Skin of body (tissue), 3 donors: ENCODE data around the gene EXOSC1. TPM values are rescaled to one million over a fixed set of nuclear protein-coding genes. Genes with fewer than 3 reads are reported as not detected.
"Not testable (repeated sequence)": the region's sequence is repeated elsewhere in the genome, so short reads cannot be mapped to it uniquely, and the experiment has no call there.

Source experiments
- DNase-seq: peaks from one replicate; lab custom pipeline; 2025; lab: John Stamatoyannopoulos, UW
- small RNA-seq: library from RNA; depleted of rRNA; stranded (forward); fragments of <200 nt; gene quantifications from one replicate; pipeline ENCODE3, GENCODE V24; 2014; ENCODE audit warnings: low replicate concordance
- total RNA-seq: library from RNA; depleted of rRNA; stranded (reverse); fragments of >200 nt; gene quantifications from one replicate; pipeline ENCODE4 v1.2.3, GENCODE V29; 2014

EXOSC1 gene
- total RNA-seq, 1 donor from 2014 or later = 21.0 TPM

- DNase-seq = no peak
Observed at GRCh38 chr10:97411406-97411805, 34.4 kb downstream of the EXOSC1 start.

GRCh38 chr10:97408496-97408992, 37.3 kb downstream of the EXOSC1 start:
- DNase-seq = no peak

- DNase-seq = no peak
Observed at GRCh38 chr10:97407952-97408248, 37.9 kb downstream of the EXOSC1 start.

DNA sequence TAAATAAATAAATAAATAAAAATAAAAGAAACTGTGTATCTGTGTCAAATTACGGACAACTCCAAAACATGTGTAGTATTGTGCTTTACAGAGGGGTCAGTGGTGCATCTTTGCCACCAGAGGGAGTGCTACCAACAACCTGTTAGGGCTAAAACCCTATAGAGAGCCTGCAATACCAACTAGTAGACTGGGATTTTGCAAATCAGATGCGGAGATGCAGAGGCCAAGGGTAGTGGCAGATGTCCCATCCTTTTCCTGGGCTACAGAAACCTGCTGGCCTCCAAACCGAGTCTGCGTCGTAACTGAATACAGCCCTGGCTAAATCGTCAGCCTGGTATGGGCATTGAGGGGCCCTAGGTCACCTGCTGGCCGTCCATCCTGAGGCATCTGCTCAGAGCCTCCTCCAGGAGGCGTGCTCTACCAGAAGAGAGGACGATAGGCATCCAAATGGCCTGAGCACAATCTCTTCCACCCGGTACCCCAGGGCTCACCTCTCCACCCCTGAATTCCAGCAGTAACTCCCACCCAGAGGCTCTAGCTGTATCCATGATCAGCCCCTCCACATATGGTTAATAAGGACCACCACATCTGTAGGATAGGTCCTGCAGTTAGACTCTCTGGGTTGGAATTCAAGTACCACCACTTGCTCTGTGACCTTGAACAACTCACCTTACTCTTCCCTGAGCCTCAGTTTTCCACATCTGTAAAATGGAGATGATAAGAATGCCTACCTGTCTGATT, 38.4 kb downstream of the EXOSC1 start:
- peak; percentile 76 for DNase-seq

DNA sequence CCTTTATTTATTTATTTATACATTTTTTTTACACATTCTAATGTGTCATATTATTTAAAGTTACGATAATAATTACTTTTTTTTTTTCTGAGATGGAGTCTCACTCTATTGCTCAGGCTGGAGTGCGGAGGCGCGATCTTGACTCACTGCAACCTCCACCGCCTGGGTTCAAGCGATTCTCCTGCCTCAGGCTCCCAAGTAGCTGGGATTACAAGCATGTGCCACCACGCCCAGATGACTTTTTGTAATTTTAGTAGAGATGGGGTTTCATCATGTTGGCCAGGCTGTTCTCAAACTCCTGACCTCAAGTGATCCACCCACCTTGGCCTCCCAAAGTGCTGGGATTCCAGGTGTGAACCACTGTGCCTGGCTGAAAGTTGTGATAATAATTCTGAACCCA, 39.3 kb downstream of the EXOSC1 start:
- not testable (repeated sequence) for DNase-seq

- DNase-seq = no peak
Observed at GRCh38 chr10:97406064-97406463, 39.7 kb downstream of the EXOSC1 start.

- no peak for DNase-seq
Observed at GRCh38 chr10:97404044-97404443, 41.8 kb downstream of the EXOSC1 start.

DNA sequence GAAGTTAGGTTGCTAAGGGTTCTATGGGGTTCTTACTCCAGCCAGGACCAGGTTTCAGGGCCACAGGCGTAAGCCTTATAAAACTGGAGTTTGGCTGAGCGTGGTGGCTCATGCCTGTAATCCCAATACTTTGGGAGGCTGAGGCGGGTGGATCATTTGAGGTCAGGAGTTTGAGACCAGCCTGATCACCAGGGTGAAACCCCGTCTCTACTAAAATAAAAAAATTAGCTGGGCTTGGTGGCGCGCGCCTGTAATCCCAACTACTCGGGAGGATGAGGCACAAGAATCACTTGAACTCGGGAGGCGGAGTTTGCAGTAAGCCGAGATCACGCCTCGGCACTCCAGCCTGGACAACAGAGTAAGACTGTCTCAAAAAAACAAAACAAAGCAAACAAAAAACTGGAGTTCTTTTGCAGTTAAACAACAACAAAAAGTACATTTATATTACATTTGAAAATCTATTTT, 44.3 kb downstream of the EXOSC1 start:
- no peak for DNase-seq

GRCh38 chr10:97400665-97401454, 44.9 kb downstream of the EXOSC1 start, which contains the start of gene RRP12:
RRP12 (minus strand) TSS chr10:97401340; CDS start chr10:97401231, 109 bp downstream.
- peak; percentile 98 for DNase-seq

- DNase-seq = no peak
Observed at GRCh38 chr10:97399843-97400545, 45.8 kb downstream of the EXOSC1 start.

- no peak for DNase-seq
Observed at GRCh38 chr10:97396056-97396455, 49.8 kb downstream of the EXOSC1 start.

- DNase-seq = no peak
Observed at GRCh38 chr10:97393034-97393573, 52.7 kb downstream of the EXOSC1 start.

- no peak for DNase-seq
Observed at GRCh38 chr10:97390091-97390490, 55.7 kb downstream of the EXOSC1 start.

- DNase-seq = no peak
Observed at GRCh38 chr10:97388152-97388551, 57.7 kb downstream of the EXOSC1 start.

Small RNA genes lying within 50 kb of the gene (small RNA-seq; reads per million reads assigned to genes)
- not detected for gene RF00019

Other genes with a start within 250 kb of the EXOSC1 start
- 16.0 TPM for gene ARHGAP19, start 153.4 kb downstream of the EXOSC1 start, total RNA-seq
- gene FRAT1, start 126.7 kb downstream of the EXOSC1 start, total RNA-seq = 1.1 TPM
- gene FRAT2, start 111.3 kb downstream of the EXOSC1 start, total RNA-seq = 10.7 TPM
- gene RRP12, start 44.7 kb downstream of the EXOSC1 start, total RNA-seq = 14.3 TPM
- 94.6 TPM for gene PGAM1, start 19.8 kb downstream of the EXOSC1 start, total RNA-seq
- gene ZDHHC16, start 169 bp upstream of the EXOSC1 start, total RNA-seq = 20.7 TPM
- 48.7 TPM for gene MMS19, start 52.4 kb upstream of the EXOSC1 start, total RNA-seq
- 5.6 TPM for gene UBTD1, start 52.9 kb upstream of the EXOSC1 start, total RNA-seq
- 6.4 TPM for gene ANKRD2, start 126.8 kb upstream of the EXOSC1 start, total RNA-seq
- gene HOGA1, start 138.4 kb upstream of the EXOSC1 start, total RNA-seq = 0.99 TPM
- gene C10orf62, start 143.7 kb upstream of the EXOSC1 start, total RNA-seq = 0.20 TPM
- 5.4 TPM for gene MORN4, start 187.5 kb upstream of the EXOSC1 start, total RNA-seq
- gene PI4K2A, start 194.7 kb upstream of the EXOSC1 start, total RNA-seq = 7.7 TPM
- gene AVPI1, start 241.2 kb upstream of the EXOSC1 start, total RNA-seq = 18.2 TPM